ENCODE results near the gene DDA1. TPM values are rescaled to one million over a fixed set of nuclear protein-coding genes. Genes with fewer than 3 reads are reported as not detected.

The DDA1 gene
- total and polyA plus RNA-seq, 2 of the 13 experiments (the other 11 are each of a cell fraction or from before 2014, with no cell fraction given) = 24.5 to 26.0 TPM

- TF ChIP-seq ZNF292 (CRISPR knock-in tag; IDR thresholded peaks at IDR 0.05; ENCODE audit: borderline replicate concordance, low read depth) (no peak), NR2C2 (CRISPR knock-in tag; IDR thresholded peaks at IDR 0.05; ENCODE audit: borderline replicate concordance) (peak; percentile 69), ZSCAN25 (CRISPR knock-in tag; IDR thresholded peaks at IDR 0.05) (0 out of 2 replicates have a peak, but pooled peaks have one; percentile 28), MED1 (CRISPR knock-in tag; IDR thresholded peaks at IDR 0.05) (peak; percentile 61), PBX3 (CRISPR knock-in tag; IDR thresholded peaks at IDR 0.05; ENCODE audit: borderline replicate concordance) (peak; percentile 28; the same call in 1 of the 2 replicates), MXD4 (CRISPR knock-in tag; IDR thresholded peaks at IDR 0.05) (0 out of 2 replicates have a peak, but pooled peaks have one; percentile 40), MLX (CRISPR knock-in tag; IDR thresholded peaks at IDR 0.05) (no peak), THAP7 (CRISPR knock-in tag; IDR thresholded peaks at IDR 0.05) (0 out of 2 replicates have a peak, but pooled peaks have one; percentile 21), E2F2 (CRISPR knock-in tag; IDR thresholded peaks at IDR 0.05; ENCODE audit: borderline replicate concordance) (no peak), ZNF709 (CRISPR knock-in tag; IDR thresholded peaks at IDR 0.05) (peak; percentile 84; the same call in 1 of the 2 replicates), ZBTB46 (CRISPR knock-in tag; IDR thresholded peaks at IDR 0.05; ENCODE audit: borderline replicate concordance) (no peak), MBNL3 (CRISPR knock-in tag; conservative IDR thresholded peaks at IDR 0.05) (no peak), ZNF619 (CRISPR knock-in tag; IDR thresholded peaks at IDR 0.05) (0 out of 2 replicates have a peak, but pooled peaks have one; percentile 22), FOXM1 (CRISPR knock-in tag; IDR thresholded peaks at IDR 0.05) (no peak), ASH2L (IDR thresholded peaks at IDR 0.05; ENCODE audit: insufficient read length, low read depth, low read length) (peak; percentile 82), ZNF264 (CRISPR knock-in tag; IDR thresholded peaks at IDR 0.05) (0 out of 2 replicates have a peak, but pooled peaks have one; percentile 24), SATB2 (CRISPR knock-in tag; IDR thresholded peaks at IDR 0.05) (no peak), SNAPC2 (CRISPR knock-in tag; IDR thresholded peaks at IDR 0.05) (no peak), ZBTB14 (CRISPR knock-in tag; IDR thresholded peaks at IDR 0.05) (peak; percentile 55), KDM1A (CRISPR knock-in tag; IDR thresholded peaks at IDR 0.05) (no peak), NFYB (CRISPR knock-in tag; IDR thresholded peaks at IDR 0.05) (0 out of 2 replicates have a peak, but pooled peaks have one; percentile 26), RBM22 (optimal IDR thresholded peaks at IDR 0.05; ENCODE audit: low read length) (peak; percentile 57)
These were observed 25.3 kb downstream of the DDA1 start, which contains the start of gene ANO8 (continued) for GRCh38 chr19:17334414-17335409.
